ENCODE measurements around the gene KANSL1.

The KANSL1 gene

DNA sequence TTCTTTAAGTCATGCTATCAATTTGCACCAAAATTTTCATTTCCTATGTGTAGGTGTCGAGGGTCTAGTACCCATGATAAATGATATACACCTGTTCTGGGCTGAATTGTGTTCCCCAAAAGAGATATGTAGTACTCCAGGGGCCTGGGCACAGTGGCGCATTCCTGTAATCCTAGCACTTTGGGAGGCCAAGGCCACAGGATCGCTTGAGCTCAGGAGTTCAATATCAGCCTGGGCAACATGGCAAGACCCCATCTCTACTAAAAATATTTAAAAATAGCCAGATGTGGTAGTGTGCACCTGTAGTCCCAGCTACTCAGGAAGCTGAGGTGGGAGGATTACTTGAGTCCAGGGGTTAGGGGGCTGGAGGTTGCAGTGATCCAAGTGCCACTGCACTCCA is 23.5 kb upstream of the KANSL1 start:
- Histone ChIP-seq H3K27ac (ENCODE audit: low read depth, low read length) (no peak overlapping the region), H3K27me3 (ENCODE audit: control insufficient read depth, low read length) (no peaks in the 10 kb centered on the region), H3F3A (ENCODE audit: control insufficient read depth, insufficient read depth) (peaks cover 2% of the 10 kb centered on the region; the same call in 1 of the 2 replicates), H3K4me1 (ENCODE audit: control insufficient read depth, low read length) (no peaks in the 10 kb centered on the region), H3K9me2 (replicated peaks; ENCODE audit: control insufficient read depth, low read length) (no peaks in the 10 kb centered on the region), H3K9me3 (ENCODE audit: control insufficient read depth, insufficient read depth, low read length) (no peaks in the 10 kb centered on the region), H3K4me2 (ENCODE audit: low read length) (no peak overlapping the region), H4K20me1 (ENCODE audit: control insufficient read depth, insufficient read depth, low read depth, low read length) (0 out of 2 replicates have a peak, but pooled peaks cover 7% of the 10 kb centered on the region), H3K36me3 (ENCODE audit: control insufficient read depth, low read length) (peaks cover 48% of the 10 kb centered on the region), H3K79me2 (ENCODE audit: control insufficient read depth, low read length) (peaks cover 53% of the 10 kb centered on the region), H3K4me3 (ENCODE audit: low read length) (no peak overlapping the region)
- TF ChIP-seq EZH2phosphoT487 (IDR thresholded peaks at IDR 0.05; ENCODE audit: borderline replicate concordance, low read length) = no peak
- no peak for TF ChIP-seq CTCF (IDR thresholded peaks at IDR 0.05; ENCODE audit: low read depth, low read length, poor library complexity, severe bottlenecking)

GRCh38 chr17:46212634-46213435 is 19.6 kb upstream of the KANSL1 start:
- Histone ChIP-seq H4K20me1 (ENCODE audit: control insufficient read depth, insufficient read depth, low read depth, low read length) (0 out of 2 replicates have a peak, but pooled peaks cover 7% of the 10 kb centered on the region), H3K4me2 (ENCODE audit: low read length) (no peak overlapping the region), H3K9me2 (replicated peaks; ENCODE audit: control insufficient read depth, low read length) (no peaks in the 10 kb centered on the region), H3F3A (ENCODE audit: control insufficient read depth, insufficient read depth) (peaks cover 2% of the 10 kb centered on the region; the same call in 1 of the 2 replicates), H3K79me2 (ENCODE audit: control insufficient read depth, low read length) (peaks cover 74% of the 10 kb centered on the region), H3K27me3 (ENCODE audit: control insufficient read depth, low read length) (no peaks in the 10 kb centered on the region), H3K4me3 (ENCODE audit: low read length) (no peak overlapping the region), H3K9me3 (ENCODE audit: control insufficient read depth, insufficient read depth, low read length) (no peaks in the 10 kb centered on the region), H3K36me3 (ENCODE audit: control insufficient read depth, low read length) (peaks cover 47% of the 10 kb centered on the region), H3K4me1 (ENCODE audit: control insufficient read depth, low read length) (peaks cover 3% of the 10 kb centered on the region; the same call in 1 of the 2 replicates), H3K27ac (ENCODE audit: low read depth, low read length) (no peak overlapping the region)
- no peak for TF ChIP-seq EZH2phosphoT487 (IDR thresholded peaks at IDR 0.05; ENCODE audit: borderline replicate concordance, low read length)
- peak; percentile 96 for TF ChIP-seq CTCF (IDR thresholded peaks at IDR 0.05; ENCODE audit: low read depth, low read length, poor library complexity, severe bottlenecking)

DNA sequence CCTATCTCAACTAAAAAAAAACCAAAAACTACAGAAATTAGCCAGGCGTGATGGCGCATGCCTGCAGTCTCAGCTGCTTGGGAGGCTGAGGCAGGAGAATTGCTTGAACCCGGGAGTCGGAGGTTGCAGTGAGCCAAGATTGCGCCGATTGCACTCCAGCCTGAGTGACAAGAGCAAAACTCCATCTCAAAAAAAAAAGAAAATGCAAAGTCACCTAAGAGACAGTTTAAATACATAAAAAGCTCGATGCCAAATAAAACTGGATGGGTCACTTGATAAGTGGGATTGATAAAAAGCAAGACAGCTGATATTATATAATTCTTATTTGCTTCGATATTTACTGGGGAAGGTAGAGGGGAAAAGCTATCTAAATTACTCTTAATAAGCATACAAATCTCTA is 15.8 kb upstream of the KANSL1 start:
- Histone ChIP-seq H3K27ac (ENCODE audit: low read depth, low read length) (no peak overlapping the region), H3K4me2 (ENCODE audit: low read length) (no peak overlapping the region), H4K20me1 (ENCODE audit: control insufficient read depth, insufficient read depth, low read depth, low read length) (0 out of 2 replicates have a peak, but pooled peaks cover 13% of the 10 kb centered on the region), H3K9me2 (replicated peaks; ENCODE audit: control insufficient read depth, low read length) (no peaks in the 10 kb centered on the region), H3K36me3 (ENCODE audit: control insufficient read depth, low read length) (peaks cover 34% of the 10 kb centered on the region), H3K27me3 (ENCODE audit: control insufficient read depth, low read length) (no peaks in the 10 kb centered on the region), H3K4me3 (ENCODE audit: low read length) (no peak overlapping the region), H3K4me1 (ENCODE audit: control insufficient read depth, low read length) (peaks cover 3% of the 10 kb centered on the region; the same call in 1 of the 2 replicates), H3F3A (ENCODE audit: control insufficient read depth, insufficient read depth) (peaks cover 2% of the 10 kb centered on the region; the same call in 1 of the 2 replicates), H3K79me2 (ENCODE audit: control insufficient read depth, low read length) (peaks cover 92% of the 10 kb centered on the region), H3K9me3 (ENCODE audit: control insufficient read depth, insufficient read depth, low read length) (peaks cover 4% of the 10 kb centered on the region; the same call in 1 of the 2 replicates)
- TF ChIP-seq EZH2phosphoT487 (IDR thresholded peaks at IDR 0.05; ENCODE audit: borderline replicate concordance, low read length) = no peak
- no peak for TF ChIP-seq CTCF (IDR thresholded peaks at IDR 0.05; ENCODE audit: low read depth, low read length, poor library complexity, severe bottlenecking)

All from DOHH2 (cell line).